HG02938 (cell line): Measurements from ENCODE around the gene PTGER1.
"Not testable (repeated sequence)": the region's sequence is repeated elsewhere in the genome, so short reads cannot be mapped to it uniquely, and the experiment has no call there.

Experiments
- ATAC-seq: cut with Tn5 transposase; IDR thresholded peaks from one replicate; pipeline ENCODE4 v1.9.1; 2021; ENCODE audit warnings: mild to moderate bottlenecking, moderate library complexity; ENCODE audit not compliant: unreplicated experiment

The PTGER1 gene, protein sequence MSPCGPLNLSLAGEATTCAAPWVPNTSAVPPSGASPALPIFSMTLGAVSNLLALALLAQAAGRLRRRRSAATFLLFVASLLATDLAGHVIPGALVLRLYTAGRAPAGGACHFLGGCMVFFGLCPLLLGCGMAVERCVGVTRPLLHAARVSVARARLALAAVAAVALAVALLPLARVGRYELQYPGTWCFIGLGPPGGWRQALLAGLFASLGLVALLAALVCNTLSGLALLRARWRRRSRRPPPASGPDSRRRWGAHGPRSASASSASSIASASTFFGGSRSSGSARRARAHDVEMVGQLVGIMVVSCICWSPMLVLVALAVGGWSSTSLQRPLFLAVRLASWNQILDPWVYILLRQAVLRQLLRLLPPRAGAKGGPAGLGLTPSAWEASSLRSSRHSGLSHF

DNA sequence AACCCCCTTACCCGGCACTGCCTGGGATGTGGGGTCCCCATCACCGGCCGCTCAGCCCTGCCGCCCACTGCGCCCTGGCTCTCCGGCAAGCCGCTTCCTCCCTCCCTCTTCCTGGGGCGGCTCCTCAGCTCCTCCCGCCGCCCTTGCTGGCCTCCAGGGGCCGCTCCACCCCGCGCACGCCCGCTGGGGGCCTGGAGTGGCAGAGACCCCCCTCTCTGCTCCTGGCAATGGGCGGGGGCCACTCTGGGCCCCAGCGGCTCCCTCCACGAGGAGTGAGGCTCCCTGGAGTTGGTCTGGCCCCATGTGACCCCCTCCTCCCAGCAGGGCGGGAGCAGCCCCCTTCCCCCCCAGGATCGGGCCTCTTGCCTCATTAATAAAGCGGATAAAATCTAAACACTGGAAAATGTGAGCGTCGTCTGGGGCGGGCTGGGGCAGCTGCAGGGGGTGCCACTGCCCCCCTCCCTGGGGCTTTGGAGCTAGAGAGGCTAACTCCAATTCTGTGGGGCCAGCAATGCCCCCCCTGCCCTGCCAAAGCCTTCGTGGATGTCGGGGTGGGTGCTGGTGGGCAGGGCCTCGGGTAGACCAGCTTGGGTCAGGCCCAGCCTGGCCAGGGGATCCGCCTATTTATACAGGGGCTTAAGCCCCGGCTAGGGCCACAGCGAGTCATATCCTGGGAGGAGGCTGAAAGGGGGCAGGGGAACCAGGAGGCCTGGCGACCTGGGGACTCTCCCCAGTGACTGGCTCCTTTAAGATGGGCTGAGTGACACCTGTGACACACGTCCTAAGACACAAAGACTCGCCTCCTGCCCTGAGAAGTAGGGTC, at the start of gene PTGER1:
Gene PTGER1 (minus strand): TSS at position 104 of the 823 bp plus-strand sequence. CDS start 1,034 bp downstream, outside the sequence.
- ATAC-seq, result no peak

- ATAC-seq, result no peak
Measured at GRCh38 chr19:14520543-14520942, 45.4 kb upstream of the PTGER1 start.

- ATAC-seq, result no peak
Measured at GRCh38 chr19:14519860-14520407, 44.8 kb upstream of the PTGER1 start.

- no peak for ATAC-seq
Measured at GRCh38 chr19:14519245-14519859, 44.2 kb upstream of the PTGER1 start.

DNA sequence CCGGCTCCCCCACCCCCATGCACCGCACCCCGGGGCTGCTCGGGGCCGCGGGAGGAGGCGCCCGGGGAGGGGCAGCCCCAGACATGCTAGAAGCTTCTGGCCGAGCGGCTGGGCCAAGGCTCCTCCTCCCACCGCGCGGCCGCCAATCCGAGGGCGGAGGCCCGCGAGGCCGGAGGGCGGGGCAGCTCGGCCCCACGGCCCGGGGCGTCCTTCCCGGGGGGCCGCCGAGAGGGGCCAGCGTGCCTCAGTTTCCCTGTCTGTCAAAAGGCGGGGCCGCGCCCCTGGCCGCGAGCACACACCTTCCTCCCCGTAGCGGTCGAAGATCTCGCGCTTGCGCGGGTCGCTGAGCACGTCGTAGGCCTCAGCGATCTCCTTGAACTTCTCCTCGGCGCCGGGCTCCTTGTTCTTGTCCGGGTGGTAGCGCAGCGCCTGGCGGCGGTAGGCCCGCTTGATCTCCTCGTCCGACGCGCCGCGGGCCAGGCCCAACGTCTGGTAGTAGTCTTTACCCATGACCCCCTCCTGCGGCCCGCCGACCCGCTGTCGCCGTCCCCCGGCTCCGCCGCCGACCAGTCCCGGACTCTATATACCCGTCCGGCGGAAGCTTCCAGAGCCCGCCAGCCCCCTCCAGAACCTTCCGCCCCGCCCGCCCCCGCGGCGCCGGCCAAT, 42.8 kb upstream of the PTGER1 start, which contains the start of gene DNAJB1:
Gene DNAJB1 (minus strand): TSS at position 558 of the 666 bp plus-strand sequence. CDS start 48 bp downstream, at position 510.
- ATAC-seq, result peak; percentile 61

GRCh38 chr19:14517446-14517839, 42.3 kb upstream of the PTGER1 start:
- ATAC-seq, result no peak

GRCh38 chr19:14516746-14517438, 41.7 kb upstream of the PTGER1 start:
- no peak for ATAC-seq

DNA sequence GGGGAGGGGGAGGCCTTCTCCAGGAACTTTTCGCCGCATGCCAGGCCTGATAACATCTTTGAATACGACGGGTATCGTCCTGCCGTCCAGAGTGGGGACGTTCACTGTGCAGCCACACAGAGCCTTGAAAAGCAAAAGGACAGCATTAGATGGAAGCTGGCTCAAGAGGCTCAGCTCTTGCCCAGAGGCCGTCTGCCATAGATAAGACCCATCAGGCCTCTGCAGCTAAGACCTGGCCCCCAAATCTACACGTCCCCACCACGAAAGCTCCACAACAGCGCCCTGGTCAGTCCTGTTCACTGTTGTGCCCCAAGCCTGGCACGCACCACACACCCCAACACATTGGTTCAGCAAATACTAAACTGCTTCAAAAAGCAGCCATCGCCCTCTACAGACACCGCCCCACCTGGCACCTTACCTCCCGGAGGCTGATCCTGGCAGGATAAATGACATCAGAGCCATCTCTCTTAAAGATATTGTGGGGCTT, 40.9 kb upstream of the PTGER1 start:
- ATAC-seq, result no peak

- ATAC-seq, result no peak
Measured at GRCh38 chr19:14515501-14516047, 40.4 kb upstream of the PTGER1 start.

- no peak for ATAC-seq
Measured at GRCh38 chr19:14514215-14514863, 39.2 kb upstream of the PTGER1 start.

DNA sequence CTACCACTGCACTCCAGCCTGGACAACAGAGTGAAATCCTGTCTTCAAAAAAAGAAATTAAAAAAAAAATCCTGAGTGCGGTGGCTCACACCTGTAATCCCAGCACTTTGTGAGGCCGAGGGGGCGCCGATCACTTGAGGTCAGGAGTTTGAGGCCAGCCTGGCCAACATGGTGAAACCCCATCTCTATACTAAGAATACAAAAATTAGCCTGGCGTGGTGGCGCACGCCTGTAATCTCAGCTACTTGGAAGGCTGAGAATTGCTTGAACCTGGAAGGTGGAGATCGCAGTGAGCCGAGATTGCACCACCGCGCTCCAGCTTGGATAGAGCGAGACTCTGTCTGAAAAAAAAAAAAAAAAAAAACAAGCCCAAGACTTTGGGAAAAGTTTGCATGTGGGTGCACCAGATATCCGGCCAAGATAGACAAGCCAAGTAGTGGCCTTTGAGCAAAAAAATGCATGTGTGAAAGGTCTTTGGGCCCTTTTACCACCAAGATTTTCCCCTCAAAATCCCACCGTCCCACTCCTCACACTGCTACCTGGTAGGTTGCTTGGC, 37.3 kb upstream of the PTGER1 start:
- ATAC-seq, result no peak

GRCh38 chr19:14511229-14511593, 36.1 kb upstream of the PTGER1 start:
- no peak for ATAC-seq

- no peak for ATAC-seq
Measured at GRCh38 chr19:14510311-14511228, 35.4 kb upstream of the PTGER1 start.

- no peak for ATAC-seq
Measured at GRCh38 chr19:14507704-14508542, 32.8 kb upstream of the PTGER1 start.

GRCh38 chr19:14505488-14506239, 30.5 kb upstream of the PTGER1 start:
- no peak for ATAC-seq

- not testable (repeated sequence) for ATAC-seq
Measured at GRCh38 chr19:14504575-14504974, 29.4 kb upstream of the PTGER1 start.
